Stimulated activated CD4-positive, alpha-beta T cell treated with anti-CD3 and anti-CD28 coated beads, Interleukin-15, amount 100 ng/mL, for 48 hours (primary cell): ENCODE data around the gene NOL3.

Experiments
- DNase-seq, 2 donors: peaks; one replicate each; pipeline ENCODE4 v3.0.0-alpha.2; 2020; ENCODE audit warnings: low read depth in 2 of 2

NOL3 gene

DNA sequence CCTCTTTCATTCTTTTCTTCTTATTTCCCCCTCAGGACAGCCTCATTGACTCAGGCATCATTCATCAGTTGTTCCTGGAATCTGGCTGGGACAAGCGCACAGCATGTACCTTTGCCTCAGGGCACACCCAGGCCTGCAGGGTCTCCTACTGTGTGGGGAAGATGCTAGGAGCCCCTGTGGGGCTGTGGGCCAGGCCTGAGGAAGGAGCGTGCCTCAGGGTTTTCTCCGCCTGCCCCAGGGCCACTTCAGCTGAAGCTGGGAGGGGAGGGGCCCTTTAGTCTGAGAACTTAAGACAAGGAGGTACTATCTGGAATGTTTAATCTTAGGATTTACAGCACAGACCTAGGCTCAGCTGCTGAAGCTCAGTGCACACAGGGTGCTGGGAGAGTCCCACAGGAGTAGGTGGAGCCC lies 36.5 kb downstream of the NOL3 start:
- no peak for DNase-seq

DNA sequence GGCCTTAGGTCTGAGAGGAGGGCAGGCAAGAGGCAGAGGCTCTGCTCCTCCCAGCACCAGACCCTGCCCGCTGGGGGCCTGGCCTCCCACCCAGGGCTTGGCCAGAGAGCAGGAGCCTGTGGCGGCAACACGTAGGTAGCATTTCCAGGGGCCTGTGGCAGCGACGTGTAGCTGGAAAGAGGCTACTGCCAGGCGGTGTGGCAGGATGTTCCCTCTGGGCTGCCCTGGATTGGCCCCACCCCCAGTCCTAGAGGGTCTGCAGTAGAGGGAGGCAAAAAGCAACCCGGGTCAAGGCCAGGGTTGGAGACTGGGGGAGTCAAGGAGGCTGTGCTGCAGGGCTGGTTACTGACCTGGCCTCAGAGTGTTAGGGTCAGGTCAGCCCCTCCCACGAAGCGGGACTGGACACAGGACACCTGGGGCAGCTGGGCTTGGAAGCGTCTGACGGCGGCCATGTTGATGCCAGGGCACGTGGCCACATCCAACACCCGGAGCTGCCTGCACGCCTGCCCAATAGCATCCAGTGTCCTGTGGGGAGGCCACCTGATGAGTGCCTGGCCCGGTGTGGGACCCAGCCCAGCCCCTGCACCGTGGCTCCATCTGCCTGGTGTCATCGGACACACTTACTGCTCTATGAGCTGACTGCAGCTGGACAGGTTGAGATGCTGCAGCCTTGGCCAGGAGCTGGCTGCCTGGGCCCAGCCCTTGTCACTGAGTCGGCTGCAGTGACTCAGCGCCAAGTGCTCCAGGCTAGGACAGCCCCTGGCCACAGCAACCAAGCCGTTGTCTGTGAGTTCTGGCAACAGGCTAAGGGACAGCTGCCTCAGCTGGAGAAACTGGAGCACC lies 37.1 kb downstream of the NOL3 start:
- no peak for DNase-seq

GRCh38 chr16:67208154-67208896 lies 38.0 kb downstream of the NOL3 start:
- no peak for DNase-seq

DNA sequence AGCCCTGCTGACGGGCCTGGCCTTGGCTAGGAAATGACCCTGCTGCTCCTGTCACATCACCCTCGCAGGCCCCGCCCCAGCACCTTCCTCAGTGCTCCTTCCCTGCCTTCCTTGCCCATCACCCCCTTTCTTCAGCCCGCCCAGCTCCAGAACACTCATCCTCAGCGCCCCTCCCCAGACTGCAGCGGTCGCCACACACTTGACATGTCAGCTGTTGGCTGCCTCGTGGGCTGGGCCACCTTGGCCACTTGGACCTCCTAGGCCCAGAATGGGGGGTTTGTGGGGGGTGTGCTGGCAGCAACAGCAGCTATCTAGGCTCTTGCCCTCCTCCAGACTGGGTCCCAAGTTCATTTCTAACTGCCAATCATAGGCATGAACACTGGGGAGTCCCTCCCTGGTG lies 39.2 kb downstream of the NOL3 start:
- no peak for DNase-seq

- no peak for DNase-seq
Observed at GRCh38 chr16:67210069-67210937, 40.0 kb downstream of the NOL3 start.

DNA sequence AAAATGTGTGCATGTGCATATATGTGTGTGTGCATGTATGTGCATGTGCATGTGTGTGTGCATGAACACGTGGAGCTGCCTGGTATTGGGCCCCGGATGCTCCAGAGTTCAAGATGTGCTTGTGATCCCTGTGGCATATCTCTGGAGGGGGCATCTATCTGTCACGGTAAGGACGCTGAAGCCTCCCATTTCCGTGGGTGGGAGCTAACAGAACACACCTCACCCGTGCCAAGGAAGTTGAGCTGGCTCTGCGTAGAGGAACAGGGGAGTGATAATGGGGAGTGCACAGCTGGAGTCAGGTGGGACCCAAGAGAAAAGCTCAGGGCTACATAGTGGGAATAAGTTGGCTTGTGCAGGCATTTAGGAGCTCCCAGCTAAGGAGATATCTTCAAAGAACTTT lies 41.3 kb downstream of the NOL3 start:
- no peak for DNase-seq

DNA sequence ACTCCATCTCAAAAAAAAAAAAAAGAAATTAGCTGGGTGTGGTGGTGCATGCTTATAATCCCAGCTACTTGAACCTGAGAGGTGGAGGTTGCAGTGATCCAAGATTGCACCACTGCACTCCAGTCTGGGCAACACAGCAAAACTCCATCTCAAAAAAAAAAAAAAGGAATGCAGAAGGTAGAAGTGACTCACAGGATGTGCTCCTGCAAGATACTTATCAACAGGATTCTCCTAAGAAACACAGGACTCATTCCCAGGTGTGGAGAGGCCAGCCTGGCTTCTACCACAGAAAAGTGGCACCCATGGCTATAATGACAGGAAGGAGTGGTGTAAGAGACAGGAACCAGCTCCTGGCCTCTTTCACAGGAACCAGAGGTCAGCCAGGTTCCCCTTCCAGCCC lies 42.4 kb downstream of the NOL3 start:
- no peak for DNase-seq

- no peak for DNase-seq
Observed at GRCh38 chr16:67213197-67214019, 43.1 kb downstream of the NOL3 start.

DNA sequence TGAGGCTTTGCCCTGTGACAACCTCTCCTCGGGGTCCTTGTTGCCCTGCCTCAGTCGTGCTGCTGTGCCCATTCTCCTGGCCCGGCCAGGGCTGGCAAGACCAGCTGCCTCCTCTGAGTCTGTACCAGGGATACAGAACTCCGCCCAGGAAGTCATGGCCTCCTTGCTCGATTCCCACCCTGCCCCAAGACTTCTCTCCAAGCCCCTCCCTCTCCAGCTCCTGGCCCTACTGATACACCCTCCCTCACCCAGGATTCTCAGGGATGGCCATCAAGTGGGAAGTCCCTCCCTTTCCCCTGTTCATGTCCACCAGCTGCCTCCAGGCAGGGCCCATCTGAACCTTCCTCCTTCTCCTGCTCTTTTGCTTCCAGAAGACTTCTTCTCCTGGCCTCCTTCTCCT lies 45.4 kb downstream of the NOL3 start:
- no peak for DNase-seq

DNA sequence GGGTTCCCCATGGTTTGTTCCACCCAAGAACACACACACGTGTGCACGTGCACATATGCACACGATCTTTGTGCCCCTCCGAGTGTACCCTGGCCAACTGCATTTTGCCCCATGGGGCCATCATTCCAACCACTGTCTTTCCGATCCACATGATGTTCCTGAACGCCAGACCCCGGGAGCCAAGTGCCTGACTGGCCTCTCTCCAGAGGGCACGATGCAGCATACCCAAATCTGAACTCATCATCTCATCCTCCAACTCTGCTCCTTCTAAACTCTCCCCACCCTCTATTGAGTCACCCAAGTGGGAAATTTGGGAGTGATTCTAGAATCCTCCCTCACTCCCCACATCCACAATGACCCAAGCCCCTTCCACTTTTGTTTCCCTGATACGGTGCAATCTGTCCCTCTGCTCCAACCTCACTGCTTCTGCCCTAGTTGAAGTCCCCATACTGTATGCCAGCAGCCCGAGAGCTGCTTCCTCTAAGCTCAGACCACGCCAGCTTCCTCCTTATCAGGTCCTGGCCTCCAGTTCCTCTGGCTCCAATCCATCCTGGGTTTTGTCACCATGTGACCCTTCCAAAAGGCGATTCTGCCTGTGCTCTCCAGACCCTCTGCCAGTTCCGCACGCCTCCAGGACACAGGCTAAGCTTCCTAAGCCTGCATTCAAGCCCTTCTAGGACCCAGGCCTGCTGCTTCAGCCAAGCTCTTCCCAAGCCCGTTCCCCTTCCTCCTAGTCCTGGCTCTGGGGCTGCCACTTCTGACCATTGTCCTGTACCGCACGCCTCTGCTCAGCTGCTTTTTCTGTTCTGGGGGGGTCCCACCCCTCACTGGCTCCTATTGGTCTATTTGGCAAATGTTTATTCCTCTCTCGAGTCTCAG lies 46.5 kb downstream of the NOL3 start:
- DNase-seq = no peak

- no peak for DNase-seq
Observed at GRCh38 chr16:67223992-67224391, 53.7 kb downstream of the NOL3 start.
